AG10803 (cell line): ENCODE measurements around the gene SMAP2.

Experiments used
- DNase-seq: peaks from one replicate; pipeline ENCODE4 v3.0.0; 2010; ENCODE audit warnings: low read depth
- H3K4me3 ChIP-seq: 2 replicates; pipeline ENCODE4 v1.5.1; 2011; ENCODE audit warnings: mild to moderate bottlenecking, low read length, control low read depth
- TF ChIP-seq, protein P1 (sequence below): conservative IDR thresholded peaks from 2 replicates; pipeline ENCODE4 v1.5.1; 2011; ENCODE audit warnings: mild to moderate bottlenecking, low read length, control low read depth, inconsistent platforms

The SMAP2 gene

DNA sequence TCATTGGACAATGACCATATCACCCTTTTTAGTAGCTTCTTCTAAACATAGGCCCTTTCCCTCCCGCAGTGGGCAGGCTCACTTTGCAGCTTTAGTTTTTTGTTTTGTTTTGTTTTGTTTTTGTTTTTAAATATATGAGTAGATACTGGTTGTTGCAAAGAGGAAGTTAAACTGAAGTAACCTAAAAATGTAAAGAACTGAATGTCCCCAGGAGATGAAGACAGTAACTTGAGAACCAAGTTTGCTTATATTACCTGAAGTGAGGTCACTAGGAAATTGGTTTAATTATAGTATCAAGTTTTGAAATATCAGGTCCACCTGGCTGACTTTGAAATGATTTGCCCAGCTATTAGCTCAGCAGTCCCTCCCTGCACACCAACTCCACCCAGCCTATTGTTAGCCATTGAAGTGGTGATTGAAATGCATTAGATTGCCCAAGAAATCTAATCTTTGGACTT, 18.2 kb downstream of the SMAP2 start:
- DNase-seq = no peak
- TF ChIP-seq, protein P1, sequence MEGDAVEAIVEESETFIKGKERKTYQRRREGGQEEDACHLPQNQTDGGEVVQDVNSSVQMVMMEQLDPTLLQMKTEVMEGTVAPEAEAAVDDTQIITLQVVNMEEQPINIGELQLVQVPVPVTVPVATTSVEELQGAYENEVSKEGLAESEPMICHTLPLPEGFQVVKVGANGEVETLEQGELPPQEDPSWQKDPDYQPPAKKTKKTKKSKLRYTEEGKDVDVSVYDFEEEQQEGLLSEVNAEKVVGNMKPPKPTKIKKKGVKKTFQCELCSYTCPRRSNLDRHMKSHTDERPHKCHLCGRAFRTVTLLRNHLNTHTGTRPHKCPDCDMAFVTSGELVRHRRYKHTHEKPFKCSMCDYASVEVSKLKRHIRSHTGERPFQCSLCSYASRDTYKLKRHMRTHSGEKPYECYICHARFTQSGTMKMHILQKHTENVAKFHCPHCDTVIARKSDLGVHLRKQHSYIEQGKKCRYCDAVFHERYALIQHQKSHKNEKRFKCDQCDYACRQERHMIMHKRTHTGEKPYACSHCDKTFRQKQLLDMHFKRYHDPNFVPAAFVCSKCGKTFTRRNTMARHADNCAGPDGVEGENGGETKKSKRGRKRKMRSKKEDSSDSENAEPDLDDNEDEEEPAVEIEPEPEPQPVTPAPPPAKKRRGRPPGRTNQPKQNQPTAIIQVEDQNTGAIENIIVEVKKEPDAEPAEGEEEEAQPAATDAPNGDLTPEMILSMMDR = no peak

DNA sequence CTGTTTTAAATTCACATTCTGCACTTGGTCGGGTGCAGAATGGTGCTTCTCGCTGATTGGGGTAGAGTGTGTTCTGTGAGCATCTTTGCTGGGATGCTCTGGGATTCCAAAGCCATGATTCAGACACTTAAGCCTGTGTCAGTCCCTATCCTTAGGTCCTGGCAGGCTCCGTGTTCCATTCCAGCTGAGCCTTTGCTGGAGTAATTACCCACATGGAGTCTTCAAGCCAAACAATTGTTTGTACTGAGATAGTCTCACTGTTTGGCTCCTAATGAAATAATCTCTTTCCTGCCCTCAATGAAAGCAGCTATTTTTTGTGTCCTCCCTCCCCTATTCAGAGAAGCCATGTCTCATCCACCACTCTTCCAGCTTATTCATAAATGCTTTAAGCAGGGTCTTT, 18.7 kb downstream of the SMAP2 start:
- H3K4me3 ChIP-seq = no peak overlapping the region
- TF ChIP-seq, protein P1 = no peak
- DNase-seq = peak; percentile 94

More for the DNA sequence above, 18.2 kb downstream of the SMAP2 start:
- H3K4me3 ChIP-seq = no peak overlapping the region

DNA sequence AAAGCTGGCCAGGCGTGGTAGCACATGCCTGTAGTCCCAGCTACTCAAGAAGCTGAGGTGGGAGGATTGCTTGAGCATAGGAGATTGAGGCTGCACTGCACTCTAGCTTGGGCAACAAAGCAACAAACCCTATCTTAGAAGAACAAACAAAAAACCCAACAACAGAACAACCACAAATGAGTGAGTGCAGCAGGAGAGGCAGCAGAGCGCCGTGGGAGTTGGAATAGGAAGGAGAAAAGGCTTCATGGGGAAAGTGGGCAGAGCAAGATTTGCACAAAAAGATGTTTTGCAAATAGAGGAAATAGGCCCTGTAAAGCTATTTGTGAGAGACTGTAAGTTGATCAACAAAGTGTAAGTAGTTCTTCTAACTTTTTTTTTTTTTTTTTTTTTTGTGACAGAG, 19.6 kb downstream of the SMAP2 start:
- no peak overlapping the region for H3K4me3 ChIP-seq
- DNase-seq = no peak
- TF ChIP-seq, protein P1 = no peak

DNA sequence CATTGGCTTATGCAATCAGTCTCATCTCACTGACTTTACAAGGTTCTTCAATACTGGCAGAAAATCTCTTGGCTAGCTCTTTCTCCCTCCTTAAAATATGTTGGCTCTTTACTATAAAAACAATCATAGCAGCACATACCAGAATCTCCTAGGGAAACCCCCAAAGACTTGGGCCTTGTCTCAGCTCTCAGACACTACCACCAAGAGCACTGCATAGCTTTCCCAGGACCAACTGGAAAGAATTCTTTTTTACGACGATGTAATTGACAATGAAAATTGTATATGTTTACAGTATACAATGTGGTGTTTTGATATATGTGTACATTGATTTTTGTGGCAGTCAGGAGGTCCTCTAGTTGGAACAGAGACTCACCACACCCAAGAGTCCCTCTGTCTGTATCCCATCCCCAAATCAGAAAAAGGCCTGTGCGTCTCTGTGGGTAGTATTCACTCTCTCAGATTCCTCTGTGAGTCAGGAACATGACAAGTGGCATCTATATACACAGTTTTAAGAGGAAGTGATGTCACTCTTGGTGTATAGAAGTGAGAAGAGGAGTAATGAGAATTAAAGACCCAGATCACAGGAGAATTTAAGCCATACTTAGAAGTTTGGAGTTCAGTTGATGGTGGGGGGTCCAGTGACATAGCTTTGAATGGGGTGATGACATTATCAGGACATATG, 21.1 kb downstream of the SMAP2 start:
- TF ChIP-seq, protein P1 = no peak
- H3K4me3 ChIP-seq = no peak overlapping the region
- DNase-seq = peak; percentile 21

DNA sequence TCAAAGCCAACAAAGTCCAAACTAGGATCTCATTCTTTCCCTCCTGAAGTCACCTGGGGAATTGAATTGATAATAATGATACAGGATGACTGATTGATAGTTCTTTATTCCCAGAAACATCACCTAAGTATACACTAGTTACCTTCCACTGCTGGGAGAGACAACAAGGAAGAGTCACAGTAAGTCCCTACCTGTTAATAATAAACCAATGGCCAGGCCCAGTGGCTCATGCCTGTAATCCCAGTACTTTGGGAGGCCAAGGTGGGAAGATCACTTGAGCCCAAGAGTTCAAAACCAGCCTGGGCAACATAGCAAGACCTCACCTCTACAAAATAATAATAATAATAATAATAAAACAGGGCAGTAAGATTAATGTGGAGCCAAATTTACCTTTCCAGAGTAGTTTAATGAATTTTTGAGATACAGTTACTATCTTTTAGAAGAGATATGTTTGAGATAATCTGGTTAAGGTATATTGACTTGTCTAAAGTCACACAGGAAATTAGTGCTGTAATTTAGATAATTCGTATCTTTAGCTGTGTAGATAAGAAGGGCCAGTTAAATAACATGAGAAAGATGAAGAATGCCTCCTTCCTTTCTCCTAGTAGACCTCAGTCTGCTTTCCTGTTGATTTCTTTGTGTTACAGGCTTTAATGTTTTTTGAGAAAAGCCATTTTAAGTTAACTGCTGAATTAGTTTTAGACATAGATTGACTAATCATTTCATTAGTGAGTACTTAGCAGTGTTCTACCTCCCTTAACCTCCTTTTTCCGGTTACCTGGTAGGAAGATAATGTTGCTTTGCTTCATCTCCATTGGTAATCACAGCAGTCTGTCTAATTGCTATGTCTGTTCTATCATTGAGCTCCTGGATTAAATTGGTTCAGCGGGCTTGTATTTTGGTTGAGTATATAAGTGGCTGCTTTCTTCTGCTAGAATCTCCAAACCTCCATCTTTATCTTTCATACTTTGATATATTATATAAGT, 22.0 kb downstream of the SMAP2 start:
- TF ChIP-seq, protein P1 = no peak
- no peak for DNase-seq
- H3K4me3 ChIP-seq = no peak overlapping the region

DNA sequence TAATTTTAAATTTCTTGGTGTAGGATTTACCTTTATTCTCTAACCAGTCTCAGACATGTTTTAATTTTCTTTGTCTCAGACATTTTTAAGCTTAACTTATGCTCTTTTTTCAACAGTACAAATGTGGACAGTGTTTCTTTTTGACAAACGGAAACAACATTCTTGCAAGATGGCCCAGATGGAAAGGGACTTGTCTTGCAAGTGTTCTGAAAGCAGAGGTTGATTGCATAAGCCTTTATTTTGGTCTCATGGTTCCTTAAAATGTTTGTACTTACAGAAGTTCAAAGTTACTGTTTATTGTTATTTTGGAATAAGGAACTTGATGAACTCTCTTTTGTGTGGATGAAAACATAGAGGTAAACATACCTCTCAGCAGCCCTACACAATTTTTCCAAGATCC, 22.9 kb downstream of the SMAP2 start:
- TF ChIP-seq, protein P1 = no peak
- DNase-seq = peak; percentile 21
- no peak overlapping the region for H3K4me3 ChIP-seq
